GM21529 (cell line): ENCODE measurements around the gene CD38.

Experiments
- ATAC-seq: cut with Tn5 transposase; IDR thresholded peaks from one replicate; pipeline ENCODE4 v1.9.1; 2021; ENCODE audit not compliant: unreplicated experiment

The CD38 gene

GRCh38 chr4:15758294-15758693 lies 19.8 kb upstream of the CD38 start:
- no peak for ATAC-seq

DNA sequence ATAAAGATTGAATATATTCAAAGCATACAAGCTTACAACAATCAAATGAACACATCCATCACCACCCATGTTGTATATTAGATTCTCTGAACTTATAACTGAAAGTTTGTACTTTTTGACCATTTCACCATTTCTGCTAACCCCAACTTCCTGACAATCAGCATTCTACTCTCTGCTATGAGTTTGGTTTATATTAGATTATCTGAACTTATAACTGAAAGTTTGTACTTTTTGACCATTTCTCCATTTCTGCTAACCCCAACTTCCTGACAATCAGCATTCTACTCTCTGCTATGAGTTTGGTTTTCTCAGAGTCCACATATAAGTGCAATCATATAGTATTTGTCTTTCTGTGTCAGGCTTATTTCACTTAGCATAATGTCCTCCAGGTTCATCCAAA lies 15.7 kb upstream of the CD38 start:
- ATAC-seq, result peak; percentile 37

GRCh38 chr4:15765391-15765790 lies 12.7 kb upstream of the CD38 start:
- ATAC-seq, result no peak

GRCh38 chr4:15765910-15766697 lies 12.0 kb upstream of the CD38 start:
- peak; percentile 75 for ATAC-seq

GRCh38 chr4:15766821-15767220 lies 11.3 kb upstream of the CD38 start:
- no peak for ATAC-seq

GRCh38 chr4:15769202-15769601 lies 8.9 kb upstream of the CD38 start:
- no peak for ATAC-seq

DNA sequence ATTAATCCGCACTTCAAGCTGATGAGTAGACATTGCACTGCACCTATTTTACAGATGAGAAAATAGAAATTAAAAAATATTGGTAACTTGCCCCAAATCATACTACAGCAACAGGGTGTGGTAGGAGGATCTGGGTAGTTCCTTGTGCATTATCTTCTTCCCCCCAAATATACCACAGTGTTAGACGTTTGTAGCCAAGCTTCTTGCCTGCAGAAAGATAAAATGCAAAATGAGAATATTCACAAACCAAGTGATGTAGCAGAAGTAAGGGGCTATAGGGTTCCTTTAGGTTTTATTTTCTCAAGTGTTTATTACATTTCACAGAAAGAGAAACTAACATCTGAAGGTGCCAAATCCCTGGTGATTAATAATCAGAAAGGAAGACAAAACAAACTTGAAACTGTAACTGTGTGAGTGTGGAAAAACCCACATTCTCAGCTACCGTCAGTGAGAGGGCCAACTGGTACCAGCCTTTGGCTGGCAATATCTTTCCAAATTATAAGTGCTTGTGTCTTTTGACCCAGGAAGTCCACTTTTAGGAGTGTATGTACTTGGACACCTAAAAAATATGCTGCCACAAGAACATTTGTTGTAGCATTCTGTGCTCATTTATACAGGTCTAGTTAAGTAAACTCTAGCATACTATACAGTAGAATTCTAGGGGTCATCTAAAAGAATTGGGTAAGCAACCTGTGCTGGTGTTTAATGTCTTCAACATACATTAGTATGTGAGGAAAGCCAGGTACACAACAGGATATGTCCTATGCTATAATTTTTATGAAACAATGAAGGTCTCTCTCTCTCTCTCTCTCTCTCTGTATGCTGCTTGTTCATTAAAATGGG lies 6.7 kb upstream of the CD38 start:
- ATAC-seq, result peak; percentile 82

DNA sequence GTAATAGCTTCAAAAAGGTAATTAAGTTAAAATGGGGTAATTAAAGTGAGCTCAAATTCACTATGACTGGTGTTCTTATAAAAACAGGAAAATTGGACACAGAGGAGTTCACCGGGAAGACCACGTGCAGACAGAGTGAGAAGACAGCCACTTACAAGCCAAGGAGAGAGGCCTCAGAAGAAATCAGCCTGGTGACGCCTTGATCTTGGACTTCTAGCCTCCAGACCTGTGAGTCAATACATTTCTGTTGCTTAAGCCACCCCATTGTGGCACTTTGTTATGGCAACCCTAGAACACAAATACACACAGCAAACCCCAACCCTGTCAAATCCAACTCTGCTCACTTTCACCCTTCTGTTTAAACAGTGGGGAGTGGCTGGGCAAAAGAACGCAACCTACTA lies 4.1 kb upstream of the CD38 start:
- no peak for ATAC-seq

DNA sequence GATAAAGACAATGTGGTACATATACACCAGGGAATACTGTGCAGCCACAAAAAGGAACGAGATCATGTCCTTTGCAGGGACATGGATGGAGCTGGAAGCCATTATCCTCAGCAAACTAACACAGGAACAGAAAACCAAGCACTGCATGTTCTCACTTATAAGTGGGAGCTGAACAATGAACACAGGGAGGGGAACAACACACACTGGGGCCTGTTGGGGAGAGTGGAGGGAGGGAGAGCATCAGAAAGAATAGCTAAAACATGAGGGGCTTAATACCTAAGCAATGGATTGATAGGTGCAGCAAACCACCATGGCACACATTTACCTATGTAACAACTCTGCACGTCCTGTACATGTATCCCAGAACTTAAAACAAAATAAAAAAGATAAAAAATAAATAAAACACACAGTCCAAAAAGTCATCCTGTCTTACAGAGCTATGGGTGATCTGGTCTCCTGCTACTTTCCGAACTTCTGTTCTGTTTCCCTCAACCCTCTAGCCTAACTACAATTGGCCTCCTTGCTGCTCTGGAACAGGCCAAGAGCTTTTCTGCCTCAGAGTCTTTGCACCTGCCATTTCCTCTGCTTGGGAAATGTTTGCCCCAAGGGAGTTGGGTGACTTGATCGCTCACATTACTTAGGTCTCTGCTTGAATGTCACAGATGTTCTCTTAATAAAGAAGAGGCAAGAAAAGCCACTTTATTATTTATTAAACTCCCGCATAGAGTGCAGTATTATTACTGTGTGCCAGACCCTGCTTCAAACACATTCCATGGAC lies 1.1 kb upstream of the CD38 start:
- ATAC-seq, result no peak

DNA sequence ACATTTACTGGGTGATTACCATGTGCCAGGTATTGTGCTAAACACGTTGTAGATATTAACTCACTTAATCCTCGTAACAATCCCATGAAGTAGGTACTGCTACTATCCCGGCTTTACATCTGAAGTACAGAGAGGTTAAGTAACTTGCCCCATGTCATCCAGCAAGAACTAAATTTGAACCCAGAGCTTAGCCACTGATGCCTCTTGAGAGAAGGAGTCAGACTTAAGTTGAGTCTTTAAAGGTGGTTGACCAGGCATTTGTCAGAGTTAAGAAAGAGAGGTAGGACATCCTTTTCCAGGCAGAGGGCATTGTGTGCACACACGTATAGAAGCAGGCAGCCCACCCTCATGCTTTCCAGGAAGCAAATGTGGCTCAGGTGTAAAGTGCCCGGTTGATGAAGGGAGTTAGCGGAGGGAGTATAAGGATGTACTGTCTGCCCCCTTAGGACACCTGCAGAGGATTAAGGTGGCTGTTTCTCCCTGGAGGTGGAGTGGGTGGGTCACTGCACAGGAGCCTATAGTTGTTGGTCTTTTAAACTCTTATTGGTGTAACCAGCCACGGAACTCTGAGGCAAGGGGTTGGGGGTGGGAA lies 335 bp upstream of the CD38 start:
- no peak for ATAC-seq

- no peak for ATAC-seq
Measured at GRCh38 chr4:15779306-15779705, 1.2 kb downstream of the CD38 start.

- ATAC-seq, result no peak
Measured at GRCh38 chr4:15779809-15780208, 1.7 kb downstream of the CD38 start.

- ATAC-seq, result peak; percentile 29
Measured at GRCh38 chr4:15781427-15782095, 3.4 kb downstream of the CD38 start.

DNA sequence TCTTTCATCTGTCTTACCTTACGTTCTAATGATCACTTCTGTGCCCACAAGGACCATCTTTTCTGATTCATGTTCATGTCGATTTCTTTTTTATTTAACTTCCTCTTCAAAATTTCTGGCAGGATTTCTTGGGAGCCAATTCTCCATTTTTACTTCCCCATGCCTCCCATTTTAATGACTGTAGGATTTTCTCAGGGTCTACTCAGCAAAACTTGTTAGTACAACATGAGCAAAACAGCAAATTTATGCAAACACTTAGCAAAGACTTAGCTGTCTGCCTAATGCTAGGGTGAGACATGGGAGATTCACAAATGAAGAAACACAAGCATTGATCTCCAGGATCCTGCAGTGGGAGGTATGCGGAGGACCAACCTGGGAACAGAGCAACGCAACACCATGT lies 5.5 kb downstream of the CD38 start:
- ATAC-seq, result no peak

DNA sequence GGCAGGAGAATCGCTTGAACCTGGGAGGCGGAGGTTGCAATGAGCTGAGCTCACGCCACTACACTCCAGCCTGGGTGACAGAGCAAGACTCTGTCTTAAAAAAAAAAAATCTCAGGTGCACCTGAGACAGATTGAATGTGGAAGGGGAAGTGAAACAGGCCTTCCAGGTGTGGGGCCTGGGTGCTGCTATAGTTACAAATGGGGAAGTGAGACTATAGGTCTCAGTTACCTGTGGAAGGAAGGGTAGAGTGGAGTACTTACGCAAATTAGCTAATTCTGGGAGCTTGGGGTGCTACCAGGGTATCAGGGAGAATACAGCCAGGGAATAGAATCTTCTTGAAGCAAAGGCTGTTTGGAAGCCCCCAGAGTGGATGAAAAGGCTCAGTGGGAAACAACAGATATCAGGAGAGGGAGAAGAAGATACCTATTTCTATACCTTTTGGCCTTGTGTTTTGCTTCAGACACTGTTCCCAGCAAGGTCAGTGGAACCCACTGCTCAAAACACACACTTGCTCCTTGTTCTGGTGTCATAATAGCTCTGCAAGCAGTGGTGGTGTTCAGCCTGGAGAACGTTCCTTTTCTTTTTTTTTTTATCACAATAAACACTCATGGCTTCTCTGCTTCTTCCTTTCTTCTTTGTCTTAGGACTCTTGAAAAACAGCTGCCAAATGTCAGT lies 7.0 kb downstream of the CD38 start:
- ATAC-seq, result peak; percentile 81

GRCh38 chr4:15786743-15787142 lies 8.6 kb downstream of the CD38 start:
- ATAC-seq, result no peak

GRCh38 chr4:15792974-15793373 lies 14.8 kb downstream of the CD38 start:
- no peak for ATAC-seq

GRCh38 chr4:15793506-15794363 lies 15.6 kb downstream of the CD38 start:
- ATAC-seq, result no peak

DNA sequence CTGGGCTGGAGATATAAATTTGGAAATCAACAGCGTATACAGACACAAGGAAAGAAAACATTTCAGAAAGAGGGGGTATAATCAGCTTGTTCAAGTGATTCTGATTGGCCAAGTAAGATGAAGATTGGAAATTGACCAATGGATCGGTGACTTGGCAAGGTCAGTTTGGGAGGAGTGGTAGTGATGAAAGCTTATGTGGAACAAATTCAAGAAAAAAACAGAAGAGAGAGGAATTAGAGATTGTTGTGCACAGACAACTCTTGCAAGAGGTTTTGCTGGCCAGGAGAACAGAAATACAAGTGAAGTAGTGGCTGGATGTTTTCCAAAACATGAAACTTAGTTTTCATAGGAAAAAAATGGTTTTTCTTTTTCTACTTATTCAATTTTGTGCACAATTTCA lies 16.3 kb downstream of the CD38 start:
- no peak for ATAC-seq
